HG03095 (cell line): Measurements from ENCODE around the gene ARAP3.
"Not testable (repeated sequence)": the region's sequence is repeated elsewhere in the genome, so short reads cannot be mapped to it uniquely, and the experiment has no call there.

Experiments used
- ATAC-seq: cut with Tn5 transposase; IDR thresholded peaks from one replicate; pipeline ENCODE4 v1.9.1; 2021; ENCODE audit warnings: moderate library complexity; ENCODE audit not compliant: unreplicated experiment

The ARAP3 gene

DNA sequence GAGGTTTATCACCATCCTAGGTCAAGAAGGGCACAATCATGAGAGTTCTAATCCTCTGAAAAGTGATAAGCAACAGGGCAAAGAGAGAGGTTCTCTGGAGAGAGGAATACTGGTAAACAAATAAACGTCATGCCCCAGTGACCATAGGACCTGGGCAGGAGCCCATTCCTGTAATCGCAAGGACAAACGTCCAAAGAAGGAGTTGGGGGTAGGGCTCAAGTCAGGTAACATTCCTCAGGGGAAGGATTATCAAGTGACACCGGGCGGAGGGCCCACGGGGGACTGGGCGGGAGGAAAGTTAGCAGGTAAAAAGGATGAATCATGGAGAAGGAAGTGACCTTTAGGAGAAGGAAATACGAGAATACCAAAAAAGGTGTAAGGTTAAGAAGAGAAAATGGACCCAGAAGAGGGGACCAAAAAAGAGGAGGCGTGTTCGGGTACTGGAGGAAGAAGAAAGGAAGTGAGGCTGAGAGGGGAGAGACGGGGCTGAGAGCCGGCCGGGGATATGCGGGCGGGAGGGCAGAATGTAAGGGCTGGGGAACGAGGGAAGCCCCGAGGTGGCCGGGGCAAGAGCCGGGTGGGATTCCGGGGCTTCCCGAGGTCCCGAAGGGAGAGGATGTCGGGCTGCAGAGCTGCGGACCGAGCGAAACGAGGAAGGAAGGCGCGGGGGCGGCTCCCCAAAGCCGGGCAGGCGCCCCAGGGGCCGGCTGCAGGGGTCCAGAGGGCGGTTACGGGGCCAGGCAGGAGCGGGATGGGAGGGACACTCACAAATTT, 63.8 kb downstream of the ARAP3 start:
- peak; percentile 31 for ATAC-seq

GRCh38 chr5:141617682-141618029, 64.4 kb downstream of the ARAP3 start:
- no peak for ATAC-seq

- ATAC-seq, result no peak
Observed at GRCh38 chr5:141617128-141617527, 64.9 kb downstream of the ARAP3 start.

DNA sequence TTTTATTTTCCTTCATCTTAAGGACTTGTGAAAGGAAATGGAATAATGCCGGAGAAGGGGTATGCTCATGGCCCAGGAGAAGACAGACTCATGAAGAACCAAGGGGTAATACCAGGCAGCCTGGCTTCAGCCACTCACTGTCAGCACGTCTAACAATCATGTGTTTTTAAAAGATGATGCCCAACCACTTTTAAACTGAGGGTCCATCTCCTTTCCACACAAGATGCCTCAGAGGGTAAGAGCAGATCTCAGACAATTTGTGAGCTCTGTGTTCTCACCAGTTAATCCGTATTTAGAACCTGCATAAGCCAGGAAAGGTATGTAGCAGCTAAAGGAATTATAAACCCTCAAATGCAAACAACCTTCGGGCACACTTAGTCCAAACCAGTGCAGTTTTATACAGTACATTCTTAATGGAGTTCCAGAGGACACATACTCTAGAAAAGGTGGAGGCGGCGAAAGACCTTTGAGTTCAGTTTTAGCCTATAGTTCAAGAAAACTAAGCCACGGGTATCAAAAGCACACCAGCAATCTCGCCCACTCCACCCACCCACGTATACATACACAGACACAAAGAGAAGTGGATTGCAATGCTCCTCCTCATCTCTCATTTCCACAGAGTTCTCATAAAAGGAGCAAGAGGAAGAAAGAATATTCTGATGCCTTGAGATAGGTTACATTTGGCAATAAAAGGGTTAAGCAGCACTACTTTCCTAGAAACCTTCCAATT, 65.9 kb downstream of the ARAP3 start:
- ATAC-seq, result no peak

DNA sequence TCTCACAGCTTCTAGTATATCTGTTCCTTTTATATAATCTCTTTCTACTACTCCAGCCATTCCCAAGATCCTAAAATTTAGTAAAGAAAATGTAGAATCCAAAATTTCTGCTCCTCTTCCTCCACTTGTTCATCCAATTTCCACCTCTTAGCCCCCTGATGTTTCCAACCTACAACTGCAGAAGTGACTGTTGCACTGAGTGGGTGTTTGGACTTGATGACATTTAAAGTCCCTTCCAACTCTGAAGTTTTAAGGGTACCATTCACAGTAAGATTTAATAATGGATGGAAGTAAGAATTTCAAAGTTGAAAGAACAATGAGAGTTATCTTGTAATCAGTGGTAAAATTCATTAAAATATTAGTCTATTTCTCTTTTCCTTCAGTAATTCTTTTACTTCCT, 68.7 kb downstream of the ARAP3 start:
- no peak for ATAC-seq

DNA sequence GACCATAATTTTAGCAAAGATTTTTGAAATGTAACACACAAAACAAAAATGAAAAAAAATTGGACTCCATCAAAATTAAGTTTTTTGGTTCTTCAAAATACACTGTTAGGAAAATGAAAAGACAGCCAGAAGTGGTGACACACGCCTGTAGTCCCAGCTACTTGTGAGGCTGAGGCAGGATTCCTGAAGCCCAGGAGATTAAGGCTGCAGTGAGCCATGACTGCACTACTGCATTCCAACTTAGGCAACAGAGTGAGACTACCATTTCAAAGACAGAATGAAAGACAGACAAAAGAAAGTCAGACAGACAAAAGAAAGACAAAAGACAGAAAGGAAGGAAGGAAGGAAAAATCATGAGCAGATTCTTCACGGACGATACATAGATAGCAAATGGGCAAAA, 70.7 kb downstream of the ARAP3 start:
- ATAC-seq, result no peak

DNA sequence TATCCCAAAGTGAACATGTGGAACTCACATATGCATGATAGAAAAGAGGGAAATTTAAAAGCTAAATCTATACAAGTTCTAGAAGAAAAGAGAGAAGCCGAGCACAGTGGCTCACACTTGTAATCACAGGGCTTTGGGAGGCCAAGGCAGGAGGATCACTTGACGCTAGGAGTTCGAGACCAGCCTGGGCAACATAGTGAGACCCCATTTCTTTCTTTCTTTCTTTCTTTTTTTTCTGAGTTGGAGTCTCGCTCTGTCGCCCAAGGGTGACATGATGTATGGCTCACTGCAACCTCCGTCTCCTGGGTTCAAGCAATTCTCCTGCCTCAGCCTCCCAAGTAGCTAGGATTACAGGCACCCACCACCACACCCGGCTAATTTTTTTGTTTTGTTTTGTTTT, 72.1 kb downstream of the ARAP3 start:
- ATAC-seq, result not testable (repeated sequence)

- no peak for ATAC-seq
Observed at GRCh38 chr5:141609044-141609443, 73.0 kb downstream of the ARAP3 start.

GRCh38 chr5:141608557-141608956, 73.5 kb downstream of the ARAP3 start:
- ATAC-seq, result no peak

- ATAC-seq, result no peak
Observed at GRCh38 chr5:141608046-141608445, 74.0 kb downstream of the ARAP3 start.

DNA sequence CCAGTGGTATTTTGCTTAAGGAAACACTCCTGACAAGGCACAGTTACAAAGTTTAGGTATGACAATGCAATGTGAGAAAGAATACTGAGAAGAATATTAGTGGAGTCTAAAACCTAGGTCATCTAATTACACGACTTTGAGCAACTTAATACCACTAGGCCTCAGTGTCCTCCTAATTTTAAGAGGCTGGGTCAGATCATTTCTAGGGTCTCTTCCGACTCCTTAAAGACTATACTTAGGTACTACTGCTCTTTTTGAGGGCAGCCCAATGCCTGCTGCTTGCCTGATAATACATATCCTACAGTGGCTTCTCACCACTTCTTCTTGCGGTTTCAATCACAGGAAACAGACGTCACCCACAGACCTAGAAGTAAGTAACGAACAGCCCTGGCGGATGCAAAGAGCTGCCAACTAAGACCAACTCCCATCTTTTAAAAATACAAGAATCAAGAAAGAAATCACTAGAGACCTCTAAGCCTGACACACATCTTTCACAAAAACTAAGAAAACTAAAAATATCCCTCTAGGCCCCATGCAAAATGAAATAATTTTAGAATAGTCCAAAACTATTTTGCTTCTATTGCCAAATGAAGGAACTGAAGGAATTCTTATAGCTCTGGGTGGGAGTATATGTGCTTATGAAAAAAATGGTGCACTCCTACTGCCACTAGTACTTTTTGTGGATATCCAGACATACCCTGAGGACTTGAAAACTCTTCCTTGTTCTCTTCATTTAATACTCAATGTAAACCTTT, 76.3 kb downstream of the ARAP3 start:
- ATAC-seq, result peak; percentile 93

DNA sequence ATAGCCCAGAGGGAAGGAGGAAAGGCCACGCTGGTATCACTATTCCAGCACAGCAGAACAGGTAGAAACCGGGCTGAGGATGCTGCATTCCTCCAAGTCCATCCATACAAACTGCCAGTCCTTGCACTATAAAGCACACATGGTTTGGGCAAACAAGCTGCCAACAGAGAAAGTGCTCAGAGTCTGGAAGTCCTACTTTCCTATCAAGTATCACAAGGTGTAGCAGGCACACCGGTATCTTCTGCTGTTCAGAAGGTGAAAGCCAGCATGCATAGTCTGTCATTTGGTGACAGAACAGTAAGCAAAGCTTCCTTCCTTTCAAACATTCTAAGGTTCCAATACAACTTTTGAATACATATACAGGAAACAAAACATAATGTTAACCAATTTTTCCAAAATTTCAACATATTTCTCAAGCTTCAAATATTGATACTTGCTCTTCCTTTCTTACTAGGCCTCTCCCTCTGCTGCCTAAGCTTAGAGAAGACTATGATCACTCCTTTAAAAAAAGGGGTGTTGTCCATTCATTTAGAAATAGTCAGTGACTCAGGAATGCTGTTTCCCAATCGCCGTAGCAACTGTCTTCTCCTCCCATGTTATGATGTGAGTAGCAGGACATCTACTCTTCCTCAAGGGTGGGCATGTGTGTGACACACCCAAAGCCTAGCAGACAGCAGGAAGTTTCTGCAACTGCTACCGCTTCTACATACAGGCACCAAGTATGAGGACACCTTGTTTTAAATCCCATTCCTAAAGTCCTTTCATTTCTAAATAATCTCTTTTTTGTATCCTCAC, 77.9 kb downstream of the ARAP3 start:
- ATAC-seq, result no peak
